ENCODE measurements around the gene NAV2.

GRCh38 chr11:19886498-19886897, 173.9 kb downstream of the NAV2 start:
- no peak for TF ChIP-seq CTCF (conservative IDR thresholded peaks at IDR 0.05 in 1 of 2, IDR thresholded peaks at IDR 0.05 in 1 of 2; ENCODE audit: extremely low read depth in 1 of 2, insufficient read depth in 1 of 2, low read depth in 1 of 2, low read length in 2 of 2)
- no peak for TF ChIP-seq EZH2 (IDR thresholded peaks at IDR 0.05; ENCODE audit: borderline replicate concordance, low read length)
